Measurements from ENCODE around the gene SLC6A20. TPM values are rescaled to one million over a fixed set of nuclear protein-coding genes. Genes with fewer than 3 reads are reported as not detected.

SLC6A20 gene
- total and polyA plus RNA-seq, 2 experiments from 2014 or later = 0.05 to 0.14 TPM

GRCh38 chr3:45781271-45781670, 15.1 kb downstream of the SLC6A20 start (continued):
- TF ChIP-seq, protein P1, sequence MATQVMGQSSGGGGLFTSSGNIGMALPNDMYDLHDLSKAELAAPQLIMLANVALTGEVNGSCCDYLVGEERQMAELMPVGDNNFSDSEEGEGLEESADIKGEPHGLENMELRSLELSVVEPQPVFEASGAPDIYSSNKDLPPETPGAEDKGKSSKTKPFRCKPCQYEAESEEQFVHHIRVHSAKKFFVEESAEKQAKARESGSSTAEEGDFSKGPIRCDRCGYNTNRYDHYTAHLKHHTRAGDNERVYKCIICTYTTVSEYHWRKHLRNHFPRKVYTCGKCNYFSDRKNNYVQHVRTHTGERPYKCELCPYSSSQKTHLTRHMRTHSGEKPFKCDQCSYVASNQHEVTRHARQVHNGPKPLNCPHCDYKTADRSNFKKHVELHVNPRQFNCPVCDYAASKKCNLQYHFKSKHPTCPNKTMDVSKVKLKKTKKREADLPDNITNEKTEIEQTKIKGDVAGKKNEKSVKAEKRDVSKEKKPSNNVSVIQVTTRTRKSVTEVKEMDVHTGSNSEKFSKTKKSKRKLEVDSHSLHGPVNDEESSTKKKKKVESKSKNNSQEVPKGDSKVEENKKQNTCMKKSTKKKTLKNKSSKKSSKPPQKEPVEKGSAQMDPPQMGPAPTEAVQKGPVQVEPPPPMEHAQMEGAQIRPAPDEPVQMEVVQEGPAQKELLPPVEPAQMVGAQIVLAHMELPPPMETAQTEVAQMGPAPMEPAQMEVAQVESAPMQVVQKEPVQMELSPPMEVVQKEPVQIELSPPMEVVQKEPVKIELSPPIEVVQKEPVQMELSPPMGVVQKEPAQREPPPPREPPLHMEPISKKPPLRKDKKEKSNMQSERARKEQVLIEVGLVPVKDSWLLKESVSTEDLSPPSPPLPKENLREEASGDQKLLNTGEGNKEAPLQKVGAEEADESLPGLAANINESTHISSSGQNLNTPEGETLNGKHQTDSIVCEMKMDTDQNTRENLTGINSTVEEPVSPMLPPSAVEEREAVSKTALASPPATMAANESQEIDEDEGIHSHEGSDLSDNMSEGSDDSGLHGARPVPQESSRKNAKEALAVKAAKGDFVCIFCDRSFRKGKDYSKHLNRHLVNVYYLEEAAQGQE (IDR thresholded peaks at IDR 0.05; ENCODE audit: unreplicated experiment) = no peak
- no peak for TF ChIP-seq CREB1 (CRISPR knock-in tag; IDR thresholded peaks at IDR 0.05; ENCODE audit: low read depth)
- TF ChIP-seq, protein P2, sequence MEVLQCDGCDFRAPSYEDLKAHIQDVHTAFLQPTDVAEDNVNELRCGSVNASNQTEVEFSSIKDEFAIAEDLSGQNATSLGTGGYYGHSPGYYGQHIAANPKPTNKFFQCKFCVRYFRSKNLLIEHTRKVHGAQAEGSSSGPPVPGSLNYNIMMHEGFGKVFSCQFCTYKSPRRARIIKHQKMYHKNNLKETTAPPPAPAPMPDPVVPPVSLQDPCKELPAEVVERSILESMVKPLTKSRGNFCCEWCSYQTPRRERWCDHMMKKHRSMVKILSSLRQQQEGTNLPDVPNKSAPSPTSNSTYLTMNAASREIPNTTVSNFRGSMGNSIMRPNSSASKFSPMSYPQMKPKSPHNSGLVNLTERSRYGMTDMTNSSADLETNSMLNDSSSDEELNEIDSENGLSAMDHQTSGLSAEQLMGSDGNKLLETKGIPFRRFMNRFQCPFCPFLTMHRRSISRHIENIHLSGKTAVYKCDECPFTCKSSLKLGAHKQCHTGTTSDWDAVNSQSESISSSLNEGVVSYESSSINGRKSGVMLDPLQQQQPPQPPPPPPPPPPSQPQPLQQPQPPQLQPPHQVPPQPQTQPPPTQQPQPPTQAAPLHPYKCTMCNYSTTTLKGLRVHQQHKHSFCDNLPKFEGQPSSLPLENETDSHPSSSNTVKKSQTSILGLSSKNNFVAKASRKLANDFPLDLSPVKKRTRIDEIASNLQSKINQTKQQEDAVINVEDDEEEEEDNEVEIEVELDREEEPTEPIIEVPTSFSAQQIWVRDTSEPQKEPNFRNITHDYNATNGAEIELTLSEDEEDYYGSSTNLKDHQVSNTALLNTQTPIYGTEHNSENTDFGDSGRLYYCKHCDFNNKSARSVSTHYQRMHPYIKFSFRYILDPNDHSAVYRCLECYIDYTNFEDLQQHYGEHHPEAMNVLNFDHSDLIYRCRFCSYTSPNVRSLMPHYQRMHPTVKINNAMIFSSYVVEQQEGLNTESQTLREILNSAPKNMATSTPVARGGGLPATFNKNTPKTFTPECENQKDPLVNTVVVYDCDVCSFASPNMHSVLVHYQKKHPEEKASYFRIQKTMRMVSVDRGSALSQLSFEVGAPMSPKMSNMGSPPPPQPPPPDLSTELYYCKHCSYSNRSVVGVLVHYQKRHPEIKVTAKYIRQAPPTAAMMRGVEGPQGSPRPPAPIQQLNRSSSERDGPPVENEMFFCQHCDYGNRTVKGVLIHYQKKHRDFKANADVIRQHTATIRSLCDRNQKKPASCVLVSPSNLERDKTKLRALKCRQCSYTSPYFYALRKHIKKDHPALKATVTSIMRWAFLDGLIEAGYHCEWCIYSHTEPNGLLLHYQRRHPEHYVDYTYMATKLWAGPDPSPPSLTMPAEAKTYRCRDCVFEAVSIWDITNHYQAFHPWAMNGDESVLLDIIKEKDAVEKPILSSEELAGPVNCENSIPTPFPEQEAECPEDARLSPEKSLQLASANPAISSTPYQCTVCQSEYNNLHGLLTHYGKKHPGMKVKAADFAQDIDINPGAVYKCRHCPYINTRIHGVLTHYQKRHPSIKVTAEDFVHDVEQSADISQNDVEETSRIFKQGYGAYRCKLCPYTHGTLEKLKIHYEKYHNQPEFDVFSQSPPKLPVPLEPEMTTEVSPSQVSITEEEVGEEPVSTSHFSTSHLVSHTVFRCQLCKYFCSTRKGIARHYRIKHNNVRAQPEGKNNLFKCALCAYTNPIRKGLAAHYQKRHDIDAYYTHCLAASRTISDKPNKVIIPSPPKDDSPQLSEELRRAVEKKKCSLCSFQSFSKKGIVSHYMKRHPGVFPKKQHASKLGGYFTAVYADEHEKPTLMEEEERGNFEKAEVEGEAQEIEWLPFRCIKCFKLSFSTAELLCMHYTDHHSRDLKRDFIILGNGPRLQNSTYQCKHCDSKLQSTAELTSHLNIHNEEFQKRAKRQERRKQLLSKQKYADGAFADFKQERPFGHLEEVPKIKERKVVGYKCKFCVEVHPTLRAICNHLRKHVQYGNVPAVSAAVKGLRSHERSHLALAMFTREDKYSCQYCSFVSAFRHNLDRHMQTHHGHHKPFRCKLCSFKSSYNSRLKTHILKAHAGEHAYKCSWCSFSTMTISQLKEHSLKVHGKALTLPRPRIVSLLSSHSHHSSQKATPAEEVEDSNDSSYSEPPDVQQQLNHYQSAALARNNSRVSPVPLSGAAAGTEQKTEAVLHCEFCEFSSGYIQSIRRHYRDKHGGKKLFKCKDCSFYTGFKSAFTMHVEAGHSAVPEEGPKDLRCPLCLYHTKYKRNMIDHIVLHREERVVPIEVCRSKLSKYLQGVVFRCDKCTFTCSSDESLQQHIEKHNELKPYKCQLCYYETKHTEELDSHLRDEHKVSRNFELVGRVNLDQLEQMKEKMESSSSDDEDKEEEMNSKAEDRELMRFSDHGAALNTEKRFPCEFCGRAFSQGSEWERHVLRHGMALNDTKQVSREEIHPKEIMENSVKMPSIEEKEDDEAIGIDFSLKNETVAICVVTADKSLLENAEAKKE (CRISPR knock-in tag; IDR thresholded peaks at IDR 0.05) = no peak
